ENCODE results near the gene SEMA4G. TPM values are rescaled to one million over a fixed set of nuclear protein-coding genes. Genes with fewer than 3 reads are reported as not detected.

SEMA4G gene
- total RNA-seq, 1 experiment from 2014 or later = 29.4 TPM

DNA sequence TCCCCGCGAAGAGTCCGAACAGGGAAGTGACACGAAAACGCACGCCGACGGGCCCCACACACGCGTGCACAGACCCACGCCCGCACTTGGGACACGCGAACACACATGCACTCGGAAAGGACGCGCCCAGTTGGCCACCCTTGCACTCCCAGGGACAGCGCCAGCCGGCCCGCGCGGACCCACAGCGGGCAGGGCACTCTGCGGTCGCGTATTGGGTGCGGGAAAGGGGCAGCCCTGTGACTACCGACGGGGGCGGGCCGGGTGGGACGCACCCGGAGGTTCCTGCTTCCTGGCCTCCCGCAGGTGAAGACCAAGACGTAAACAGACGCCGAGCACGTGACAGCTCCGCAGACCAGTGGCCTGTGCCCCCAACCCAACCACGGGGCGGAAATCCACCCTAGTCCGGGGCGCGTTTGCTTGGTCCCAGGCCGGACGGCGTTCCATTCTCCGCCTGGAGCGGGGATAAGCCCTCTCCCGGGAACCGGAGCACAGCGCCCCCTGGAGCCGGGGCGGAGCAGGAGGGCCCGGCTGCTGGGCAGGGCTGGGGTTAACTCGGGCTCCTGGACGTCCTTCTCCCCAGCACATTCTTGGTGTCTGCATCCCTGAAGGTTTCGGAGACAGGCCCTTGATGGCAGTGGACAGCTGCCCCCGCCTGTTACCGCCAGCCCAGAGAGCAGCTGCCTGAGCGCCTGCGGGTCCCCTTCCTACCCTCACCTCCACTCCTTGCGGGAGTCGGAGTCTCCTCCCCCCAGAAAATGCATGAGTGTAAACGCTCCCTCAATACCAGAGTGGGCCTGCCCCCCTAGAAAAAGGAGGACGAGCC, 28.3 kb downstream of the SEMA4G start:
- peak; percentile 76 for DNase-seq (ENCODE audit: low read depth, low spot score)
- POLR2A ChIA-PET = interaction anchor here (0.6 to 1.4 kb wide), 10 partner anchors 9 to 651 kb away, joined by 3 to 9 read pairs (median 5); partner anchors contain the start of genes MRPL43, PDZD7, SCD and SFXN3
- Histone ChIP-seq H3K9me3 (ENCODE audit: control insufficient read depth in 1 of 2, insufficient read depth in 1 of 2, low read depth in 1 of 2, low read length in 2 of 2) (no peaks in the 10 kb centered on the region), H3K27ac (ENCODE audit: low read depth, low read length) (peak overlapping the region; percentile 87), H2AFZ (ENCODE audit: low read depth, low read length, poor library complexity, severe bottlenecking) (no peak overlapping the region), H3K79me2 (ENCODE audit: insufficient read depth, low read length) (peaks cover 39% of the 10 kb centered on the region), H3K4me3 (replicated peaks in 1 of 2; ENCODE audit: low read depth in 1 of 2, low read length in 2 of 2) (peak overlapping the region; percentile 88 to 92), H3K27me3 (ENCODE audit: insufficient read depth, low read length) (no peaks in the 10 kb centered on the region), H3K4me1 (ENCODE audit: control insufficient read depth in 1 of 2, insufficient read depth in 2 of 2, low read length in 2 of 2) (peaks cover 21 to 62% of the 10 kb centered on the region in 2 experiments), H3K4me2 (ENCODE audit: low read length) (peak overlapping the region; percentile 98), H4K20me1 (ENCODE audit: insufficient read depth) (no peaks in the 10 kb centered on the region), H3K9ac (ENCODE audit: low read length) (peak overlapping the region; percentile 94), H3K36me3 (ENCODE audit: control insufficient read depth in 1 of 2, insufficient read depth in 2 of 2, low read length in 2 of 2) (peaks cover 6 to 22% of the 10 kb centered on the region in 2 experiments; a peak in 2 of 4 replicates), H3K9me2 (ENCODE audit: insufficient read depth) (no peaks in the 10 kb centered on the region)
- intact Hi-C loops (cut with micrococcal nuclease) = no loop called here
- CTCF ChIA-PET = interaction anchor here (0.7 to 8.3 kb wide), 20 partner anchors 9 to 842 kb away, joined by 3 to 118 read pairs (median 4); partner anchors contain the start of genes MRPL43, PDZD7, SFXN3 and TWNK
- BruUV-seq (replicated peaks) = no TSS peak
- peak; percentile 59 for ATAC-seq
- RAD21 ChIA-PET (ENCODE audit: low non-redundant PET in 1 of 2, low total read pairs in 2 of 2, uncharacterized antibody in 2 of 2, unreplicated experiment in 2 of 2) = interaction anchor here (0.6 to 2.4 kb wide), 6 partner anchors 12 to 60 kb away, joined by 3 to 10 read pairs (median 4); no protein-coding TSS in a partner anchor
- TF ChIP-seq POLR2AphosphoS5 (IDR thresholded peaks at IDR 0.05; ENCODE audit: low read depth, low read length) (peak; percentile 81), RAD21 (IDR thresholded peaks at IDR 0.05; ENCODE audit: low read depth) (no peak), CEBPB (IDR thresholded peaks at IDR 0.05; ENCODE audit: low read depth) (no peak), ZFX (IDR thresholded peaks at IDR 0.05) (peak; percentile 88), YY1 (IDR thresholded peaks at IDR 0.05; ENCODE audit: extremely low read depth, insufficient replicate concordance, low read depth, low read length) (peak; percentile 71), EGR1 (IDR thresholded peaks at IDR 0.05; ENCODE audit: low read depth) (no peak), POLR2A (IDR thresholded peaks at IDR 0.05; ENCODE audit: borderline replicate concordance, extremely low read depth, insufficient read depth, insufficient read length) (peak; percentile 16)
- TF ChIP-seq, protein P1, sequence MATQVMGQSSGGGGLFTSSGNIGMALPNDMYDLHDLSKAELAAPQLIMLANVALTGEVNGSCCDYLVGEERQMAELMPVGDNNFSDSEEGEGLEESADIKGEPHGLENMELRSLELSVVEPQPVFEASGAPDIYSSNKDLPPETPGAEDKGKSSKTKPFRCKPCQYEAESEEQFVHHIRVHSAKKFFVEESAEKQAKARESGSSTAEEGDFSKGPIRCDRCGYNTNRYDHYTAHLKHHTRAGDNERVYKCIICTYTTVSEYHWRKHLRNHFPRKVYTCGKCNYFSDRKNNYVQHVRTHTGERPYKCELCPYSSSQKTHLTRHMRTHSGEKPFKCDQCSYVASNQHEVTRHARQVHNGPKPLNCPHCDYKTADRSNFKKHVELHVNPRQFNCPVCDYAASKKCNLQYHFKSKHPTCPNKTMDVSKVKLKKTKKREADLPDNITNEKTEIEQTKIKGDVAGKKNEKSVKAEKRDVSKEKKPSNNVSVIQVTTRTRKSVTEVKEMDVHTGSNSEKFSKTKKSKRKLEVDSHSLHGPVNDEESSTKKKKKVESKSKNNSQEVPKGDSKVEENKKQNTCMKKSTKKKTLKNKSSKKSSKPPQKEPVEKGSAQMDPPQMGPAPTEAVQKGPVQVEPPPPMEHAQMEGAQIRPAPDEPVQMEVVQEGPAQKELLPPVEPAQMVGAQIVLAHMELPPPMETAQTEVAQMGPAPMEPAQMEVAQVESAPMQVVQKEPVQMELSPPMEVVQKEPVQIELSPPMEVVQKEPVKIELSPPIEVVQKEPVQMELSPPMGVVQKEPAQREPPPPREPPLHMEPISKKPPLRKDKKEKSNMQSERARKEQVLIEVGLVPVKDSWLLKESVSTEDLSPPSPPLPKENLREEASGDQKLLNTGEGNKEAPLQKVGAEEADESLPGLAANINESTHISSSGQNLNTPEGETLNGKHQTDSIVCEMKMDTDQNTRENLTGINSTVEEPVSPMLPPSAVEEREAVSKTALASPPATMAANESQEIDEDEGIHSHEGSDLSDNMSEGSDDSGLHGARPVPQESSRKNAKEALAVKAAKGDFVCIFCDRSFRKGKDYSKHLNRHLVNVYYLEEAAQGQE (IDR thresholded peaks at IDR 0.05; ENCODE audit: low read depth) = no peak
- TF ChIP-seq, protein P2, sequence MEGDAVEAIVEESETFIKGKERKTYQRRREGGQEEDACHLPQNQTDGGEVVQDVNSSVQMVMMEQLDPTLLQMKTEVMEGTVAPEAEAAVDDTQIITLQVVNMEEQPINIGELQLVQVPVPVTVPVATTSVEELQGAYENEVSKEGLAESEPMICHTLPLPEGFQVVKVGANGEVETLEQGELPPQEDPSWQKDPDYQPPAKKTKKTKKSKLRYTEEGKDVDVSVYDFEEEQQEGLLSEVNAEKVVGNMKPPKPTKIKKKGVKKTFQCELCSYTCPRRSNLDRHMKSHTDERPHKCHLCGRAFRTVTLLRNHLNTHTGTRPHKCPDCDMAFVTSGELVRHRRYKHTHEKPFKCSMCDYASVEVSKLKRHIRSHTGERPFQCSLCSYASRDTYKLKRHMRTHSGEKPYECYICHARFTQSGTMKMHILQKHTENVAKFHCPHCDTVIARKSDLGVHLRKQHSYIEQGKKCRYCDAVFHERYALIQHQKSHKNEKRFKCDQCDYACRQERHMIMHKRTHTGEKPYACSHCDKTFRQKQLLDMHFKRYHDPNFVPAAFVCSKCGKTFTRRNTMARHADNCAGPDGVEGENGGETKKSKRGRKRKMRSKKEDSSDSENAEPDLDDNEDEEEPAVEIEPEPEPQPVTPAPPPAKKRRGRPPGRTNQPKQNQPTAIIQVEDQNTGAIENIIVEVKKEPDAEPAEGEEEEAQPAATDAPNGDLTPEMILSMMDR (IDR thresholded peaks at IDR 0.05 in 2 of 3, conservative IDR thresholded peaks at IDR 0.05 in 1 of 3; ENCODE audit: borderline replicate concordance in 1 of 3, insufficient read depth in 1 of 3, low read depth in 2 of 3, low read length in 2 of 3) = peak in 2 of 3 experiments; percentile 98 to 99; a peak in 4 of 6 replicates
- TF ChIP-seq, protein P3, sequence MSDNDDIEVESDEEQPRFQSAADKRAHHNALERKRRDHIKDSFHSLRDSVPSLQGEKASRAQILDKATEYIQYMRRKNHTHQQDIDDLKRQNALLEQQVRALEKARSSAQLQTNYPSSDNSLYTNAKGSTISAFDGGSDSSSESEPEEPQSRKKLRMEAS (IDR thresholded peaks at IDR 0.05) = no peak
- TF ChIP-seq, protein P4, sequence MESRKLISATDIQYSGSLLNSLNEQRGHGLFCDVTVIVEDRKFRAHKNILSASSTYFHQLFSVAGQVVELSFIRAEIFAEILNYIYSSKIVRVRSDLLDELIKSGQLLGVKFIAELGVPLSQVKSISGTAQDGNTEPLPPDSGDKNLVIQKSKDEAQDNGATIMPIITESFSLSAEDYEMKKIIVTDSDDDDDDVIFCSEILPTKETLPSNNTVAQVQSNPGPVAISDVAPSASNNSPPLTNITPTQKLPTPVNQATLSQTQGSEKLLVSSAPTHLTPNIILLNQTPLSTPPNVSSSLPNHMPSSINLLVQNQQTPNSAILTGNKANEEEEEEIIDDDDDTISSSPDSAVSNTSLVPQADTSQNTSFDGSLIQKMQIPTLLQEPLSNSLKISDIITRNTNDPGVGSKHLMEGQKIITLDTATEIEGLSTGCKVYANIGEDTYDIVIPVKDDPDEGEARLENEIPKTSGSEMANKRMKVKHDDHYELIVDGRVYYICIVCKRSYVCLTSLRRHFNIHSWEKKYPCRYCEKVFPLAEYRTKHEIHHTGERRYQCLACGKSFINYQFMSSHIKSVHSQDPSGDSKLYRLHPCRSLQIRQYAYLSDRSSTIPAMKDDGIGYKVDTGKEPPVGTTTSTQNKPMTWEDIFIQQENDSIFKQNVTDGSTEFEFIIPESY (IDR thresholded peaks at IDR 0.05; ENCODE audit: extremely low read depth, insufficient replicate concordance, low read length) = peak; percentile 12

Data from HCT116 (cell line).